Heart left ventricle (tissue), 13 donors: ENCODE measurements around the gene LEMD1.

Experiments used
- POLR2A ChIP-seq, 2 donors: fragments of 450-650 bp; IDR thresholded peaks; one replicate each; pipeline ENCODE4 v1.6.1; 2017; ENCODE audit warnings: antibody characterized with exemption in 2 of 2, mild to moderate bottlenecking in 2 of 2, moderate library complexity in 2 of 2
- TF ChIP-seq, protein P1 (sequence below), 12 donors: fragments of 200-600 bp; sonication (generic) in 4 of 12; IDR thresholded peaks; one replicate each; pipeline versions ENCODE4 v1.5.0 to v1.8.0; 2018 to 2022; ENCODE audit warnings: antibody characterized with exemption in 12 of 12, mild to moderate bottlenecking in 5 of 12
- donor health status: ischemic (EF 13 %, LVEDD 7.1; RV severe dilation, severe dysfunction).
- donor health status: DM: no; HTN: yes; CAD: no.
- donor health status: DM: no; HTN: no; CAD: no.
- donor health status: ischemic (EF 25% LVEDD 6.9; RV normal size, moderate dysfunction).
- donor health status: ischemic (EF 25% LVEDD 5.7; RV mildly dilated, moderate dysfunction).
- donor health status: ischemic (EF 35%, LVEDD 5.7; RV mildly dilated, moderate dysfunction).
- donor health status: nonischemic (EF 11% LVEDD 7.7; RV severe dilation, severe dysfunction).
- donor health status: DM: yes; HTN: yes; CAD: no.
- donor health status: PGD.
- donor health status: ischemic (EF 29% LVEDD 5.4; RV normal size, mild dysfunction).
- donor health status: nonischemic (EF 23%, LVEDD 6.1; RV moderate dilation, normal function).

DNA sequence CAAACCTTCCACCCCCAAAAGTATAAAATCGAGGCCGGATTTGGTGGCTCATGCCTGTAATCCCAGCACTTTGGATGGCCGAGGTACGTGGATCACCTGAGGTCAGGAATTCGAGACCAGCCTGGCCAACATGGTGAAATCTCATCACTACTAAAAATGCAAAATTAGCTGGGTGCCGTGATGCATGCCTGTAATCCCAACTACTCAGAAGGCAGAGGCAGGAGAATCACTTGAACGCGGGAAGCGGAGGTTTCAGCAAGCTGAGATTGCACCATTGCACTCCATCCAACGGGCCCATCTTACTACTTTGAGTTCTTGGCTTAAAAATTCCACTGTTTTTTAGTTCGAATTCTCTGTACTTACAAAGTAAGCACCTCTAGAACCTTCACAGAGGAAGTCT lies 76.1 kb downstream of the LEMD1 start:
- TF ChIP-seq POLR2A (IDR thresholded peaks at IDR 0.05) = no peak
- TF ChIP-seq, protein P1, sequence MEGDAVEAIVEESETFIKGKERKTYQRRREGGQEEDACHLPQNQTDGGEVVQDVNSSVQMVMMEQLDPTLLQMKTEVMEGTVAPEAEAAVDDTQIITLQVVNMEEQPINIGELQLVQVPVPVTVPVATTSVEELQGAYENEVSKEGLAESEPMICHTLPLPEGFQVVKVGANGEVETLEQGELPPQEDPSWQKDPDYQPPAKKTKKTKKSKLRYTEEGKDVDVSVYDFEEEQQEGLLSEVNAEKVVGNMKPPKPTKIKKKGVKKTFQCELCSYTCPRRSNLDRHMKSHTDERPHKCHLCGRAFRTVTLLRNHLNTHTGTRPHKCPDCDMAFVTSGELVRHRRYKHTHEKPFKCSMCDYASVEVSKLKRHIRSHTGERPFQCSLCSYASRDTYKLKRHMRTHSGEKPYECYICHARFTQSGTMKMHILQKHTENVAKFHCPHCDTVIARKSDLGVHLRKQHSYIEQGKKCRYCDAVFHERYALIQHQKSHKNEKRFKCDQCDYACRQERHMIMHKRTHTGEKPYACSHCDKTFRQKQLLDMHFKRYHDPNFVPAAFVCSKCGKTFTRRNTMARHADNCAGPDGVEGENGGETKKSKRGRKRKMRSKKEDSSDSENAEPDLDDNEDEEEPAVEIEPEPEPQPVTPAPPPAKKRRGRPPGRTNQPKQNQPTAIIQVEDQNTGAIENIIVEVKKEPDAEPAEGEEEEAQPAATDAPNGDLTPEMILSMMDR (IDR thresholded peaks at IDR 0.05) = no peak
